Endodermal cell (in vitro differentiated cells): ENCODE data around the gene ACSF2. TPM values are rescaled to one million over a fixed set of nuclear protein-coding genes. Genes with fewer than 3 reads are reported as not detected.

Experiments
- DNase-seq: peaks from one replicate; pipeline ENCODE4 v3.0.0-alpha.2; 2017
- H3K27ac ChIP-seq: 2 replicates; pipeline ENCODE4 v1.5.1; 2013; ENCODE audit warnings: mild to moderate bottlenecking, low read depth, low read length, moderate library complexity
- H3K27me3 ChIP-seq: 2 replicates; pipeline ENCODE4 v1.6.1; 2013; ENCODE audit warnings: mild to moderate bottlenecking, low read length, moderate library complexity; ENCODE audit not compliant: insufficient read depth, control insufficient read depth, poor library complexity, severe bottlenecking
- H3K36me3 ChIP-seq: 2 replicates; pipeline ENCODE4 v1.7.0; 2013; ENCODE audit warnings: mild to moderate bottlenecking, low read length, moderate library complexity; ENCODE audit not compliant: control insufficient read depth, insufficient read depth
- H3K4me1 ChIP-seq: one replicate; pipeline ENCODE4 v1.7.0; 2013; ENCODE audit warnings: low read length; ENCODE audit not compliant: control insufficient read depth, insufficient read depth
- H3K4me3 ChIP-seq: 2 replicates; pipeline ENCODE4 v1.5.1; 2013; ENCODE audit warnings: mild to moderate bottlenecking, low read length, moderate library complexity
- H3K9ac ChIP-seq: 2 replicates; pipeline ENCODE4 v1.6.1; 2013; ENCODE audit warnings: mild to moderate bottlenecking, low read length, moderate library complexity; ENCODE audit not compliant: poor library complexity, severe bottlenecking; ENCODE audit errors: extremely low read depth
- H3K9me3 ChIP-seq: 2 replicates; pipeline ENCODE4 v1.6.1; 2013; ENCODE audit warnings: mild to moderate bottlenecking, low read length, moderate library complexity; ENCODE audit not compliant: control insufficient read depth
- H3K27ac Mint-ChIP-seq: 2 replicates; pipeline ENCODE4 v1.8.0; 2020; ENCODE audit warnings: mixed read lengths
- H3K27me3 Mint-ChIP-seq: 2 replicates; pipeline ENCODE4 v1.8.0; 2021; ENCODE audit warnings: mild to moderate bottlenecking, mixed read lengths; ENCODE audit not compliant: insufficient read depth
- H3K36me3 Mint-ChIP-seq: 2 replicates; pipeline ENCODE4 v1.8.0; 2020; ENCODE audit warnings: low read depth, mixed read lengths
- H3K4me1 Mint-ChIP-seq: 2 replicates; pipeline ENCODE4 v1.8.0; 2020; ENCODE audit warnings: mixed read lengths
- H3K4me3 Mint-ChIP-seq: 2 replicates; pipeline ENCODE4 v1.8.0; 2020; ENCODE audit warnings: mild to moderate bottlenecking, moderate library complexity, mixed read lengths
- H3K9me3 Mint-ChIP-seq: 2 replicates; pipeline ENCODE4 v1.8.0; 2020; ENCODE audit warnings: mild to moderate bottlenecking, mixed read lengths
- CTCF ChIP-seq: fragments of 200-600 bp; sonication (generic); conservative IDR thresholded peaks from 2 replicates; pipeline ENCODE4 v1.5.0; 2021; ENCODE audit warnings: antibody characterized with exemption, mild to moderate bottlenecking
- WGBS, 2 experiments: methylation state at CpG; one replicate each; pipeline versions ENCODE4 v1.1.5 to v1.1.7; 2013; ENCODE audit warnings: missing lambda C conversion rate in 2 of 2, mixed read lengths in 1 of 2; ENCODE audit not compliant: insufficient coverage in 1 of 2, insufficient read length in 1 of 2; 5-methylcytosine and 5-hydroxymethylcytosine counted together
- total RNA-seq, 2 donors: library from RNA; stranded (reverse); fragmentation: NEBNext Ultra II Directional in 1 of 2; extraction: Animal tissue kit (Norgen Biotek cat#: 25700) in 1 of 2; gene quantifications; 2 replicates in 1 of 2; 3 replicates in 1 of 2; pipeline ENCODE4 v1.2.1, GENCODE V29; 2021

ACSF2 gene
- total RNA-seq, 2 donors from 2014 or later, result 61.7 to 76.5 TPM

GRCh38 chr17:50440838-50441829 lies 15.1 kb downstream of the ACSF2 start:
- H3K27me3 ChIP-seq, result no peaks in the 10 kb centered on the region
- H3K27ac ChIP-seq, result no peak overlapping the region
- H3K9ac ChIP-seq, result no peak overlapping the region
- H3K9me3 ChIP-seq, result no peaks in the 10 kb centered on the region
- 90 to 98% methylated on average over 8 to 10 of the region's 10 CpGs for WGBS, 2 experiments
- TF ChIP-seq CTCF, result no peak
- no peaks in the 10 kb centered on the region for H3K4me1 ChIP-seq
- Mint-ChIP-seq H3K27ac (no peak overlapping the region), H3K9me3 (no peaks in the 10 kb centered on the region), H3K36me3 (peaks cover 18% of the 10 kb centered on the region), H3K27me3 (no peaks in the 10 kb centered on the region), H3K4me1 (peaks cover 21% of the 10 kb centered on the region), H3K4me3 (no peak overlapping the region)
- DNase-seq, result no peak
- no peaks in the 10 kb centered on the region for H3K36me3 ChIP-seq
- no peak overlapping the region for H3K4me3 ChIP-seq

GRCh38 chr17:50443505-50443974 lies 17.5 kb downstream of the ACSF2 start:
- H3K4me1 ChIP-seq, result no peaks in the 10 kb centered on the region
- no peaks in the 10 kb centered on the region for H3K27me3 Mint-ChIP-seq
- H3K9me3 Mint-ChIP-seq, result no peaks in the 10 kb centered on the region
- H3K9me3 ChIP-seq, result no peaks in the 10 kb centered on the region
- H3K9ac ChIP-seq, result no peak overlapping the region
- TF ChIP-seq CTCF, result no peak
- no peaks in the 10 kb centered on the region for H3K36me3 ChIP-seq
- 71 to 96% methylated on average over 2 to 3 of the region's 3 CpGs for WGBS, 2 experiments
- no peak overlapping the region for H3K4me3 ChIP-seq
- H3K27ac ChIP-seq, result no peak overlapping the region
- peaks cover 21% of the 10 kb centered on the region for H3K4me1 Mint-ChIP-seq
- no peaks in the 10 kb centered on the region for H3K27me3 ChIP-seq
- peak overlapping the region; percentile 27 for H3K27ac Mint-ChIP-seq
- H3K36me3 Mint-ChIP-seq, result peaks cover 17% of the 10 kb centered on the region
- no peak overlapping the region for H3K4me3 Mint-ChIP-seq
- DNase-seq, result no peak

DNA sequence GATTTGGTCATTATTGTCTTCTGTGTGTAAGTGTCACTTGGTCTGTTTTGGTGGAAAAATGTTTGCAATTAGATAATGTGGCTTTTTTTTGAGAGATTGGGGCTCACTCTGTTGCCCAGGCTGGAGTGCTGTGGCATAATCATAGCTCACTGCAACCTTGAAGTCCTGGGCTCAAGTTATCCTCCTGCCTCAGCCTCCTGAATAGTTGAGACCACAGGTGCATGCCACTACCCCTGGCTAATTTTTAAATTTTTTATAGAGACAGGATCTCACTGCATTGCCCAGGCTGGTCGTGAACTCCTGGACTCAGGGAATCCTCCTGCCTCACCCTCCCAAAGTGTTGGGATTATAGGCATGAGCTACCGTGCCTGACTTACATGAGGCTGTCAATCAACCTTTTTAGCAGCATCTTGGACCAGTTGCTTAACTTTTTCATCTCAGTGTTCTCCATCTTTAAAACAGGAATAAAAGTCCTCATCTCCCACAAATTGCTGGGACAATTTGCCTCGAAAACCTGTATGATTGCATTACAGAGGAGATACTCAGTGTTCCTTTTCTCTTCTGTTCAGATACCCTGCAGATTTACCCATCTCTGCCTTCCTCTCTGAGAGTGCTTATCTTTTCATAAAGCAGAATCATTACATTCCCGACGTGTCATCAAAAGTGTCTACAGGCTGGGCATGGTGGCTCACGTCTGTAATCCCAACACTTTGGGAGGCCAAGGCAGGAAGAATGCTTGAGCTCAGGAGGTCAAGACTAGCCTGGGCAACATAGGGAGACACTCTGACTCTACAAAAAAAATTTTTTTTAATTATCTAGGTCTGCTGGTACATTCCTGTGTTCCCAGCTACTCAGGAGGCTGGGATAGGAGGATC lies 19.1 kb downstream of the ACSF2 start:
- H3K4me3 Mint-ChIP-seq, result no peak overlapping the region
- Histone ChIP-seq H3K36me3 (no peaks in the 10 kb centered on the region), H3K4me3 (no peak overlapping the region), H3K4me1 (no peaks in the 10 kb centered on the region), H3K9ac (no peak overlapping the region), H3K27me3 (no peaks in the 10 kb centered on the region), H3K27ac (no peak overlapping the region), H3K9me3 (no peaks in the 10 kb centered on the region)
- no peak overlapping the region for H3K27ac Mint-ChIP-seq
- H3K27me3 Mint-ChIP-seq, result no peaks in the 10 kb centered on the region
- peaks cover 21% of the 10 kb centered on the region for H3K4me1 Mint-ChIP-seq
- 91% methylated on average over 6 of the region's 6 CpGs for WGBS, 2 experiments
- no peaks in the 10 kb centered on the region for H3K9me3 Mint-ChIP-seq
- H3K36me3 Mint-ChIP-seq, result peaks cover 16% of the 10 kb centered on the region
- TF ChIP-seq CTCF, result no peak
- no peak for DNase-seq
